ENCODE measurements around the gene CEND1.

GRCh38 chr11:799641-800316, 9.9 kb upstream of the CEND1 start:
- no peak for TF ChIP-seq GATA2 (IDR thresholded peaks at IDR 0.05; ENCODE audit: low read depth, low read length)
- no peak for TF ChIP-seq GATA3 (IDR thresholded peaks at IDR 0.05; ENCODE audit: low read depth, low read length)

All from SH-SY5Y (cell line).